Prostate gland (tissue), 2 donors: ENCODE measurements around the gene PFAS. TPM values are rescaled to one million over a fixed set of nuclear protein-coding genes. Genes with fewer than 3 reads are reported as not detected.

Experiments used
- DNase-seq: peaks from one replicate; pipeline ENCODE4 v3.0.0-alpha.2; 2019; ENCODE audit warnings: low spot score
- H3K27ac ChIP-seq, 2 donors: fragments of 200-600 bp; sonication (generic); 2 replicates each; pipeline ENCODE4 v1.5.1; 2017 to 2019
- H3K27me3 ChIP-seq: fragments of 200-600 bp; sonication (generic); replicated peaks from 2 replicates; pipeline ENCODE4 v1.5.1; 2019; ENCODE audit not compliant: insufficient read depth
- H3K36me3 ChIP-seq, 2 donors: fragments of 200-600 bp; sonication (generic); 1 replicate in 1 of 2; 2 replicates in 1 of 2; pipeline versions ENCODE4 v1.5.1 to v1.8.1; 2017 to 2019
- H3K4me1 ChIP-seq: fragments of 200-600 bp; sonication (generic); replicated peaks from 2 replicates; pipeline ENCODE4 v1.5.1; 2019
- H3K4me3 ChIP-seq, 2 donors: fragments of 200-600 bp; sonication (generic); 2 replicates each; pipeline ENCODE4 v1.5.1; 2017 to 2019
- H3K9me3 ChIP-seq: fragments of 200-600 bp; sonication (generic); 2 replicates; pipeline ENCODE4 v1.5.1; 2017
- POLR2A ChIP-seq: fragments of 450-650 bp; IDR thresholded peaks from one replicate; pipeline ENCODE4 v1.6.1; 2016; ENCODE audit warnings: antibody characterized with exemption, mild to moderate bottlenecking
- POLR2AphosphoS5 ChIP-seq: sonication (generic); formaldehyde crosslinking; IDR thresholded peaks from one replicate; pipeline ENCODE4 v1.6.1; 2017; ENCODE audit warnings: antibody characterized with exemption
- WGBS: methylation state at CpG from one replicate; pipeline ENCODE4 v1.1.5; 2018; 5-methylcytosine and 5-hydroxymethylcytosine counted together
- intact Hi-C: fragments of 100-400 bp; cut with DNase I; formaldehyde crosslinking; loops from one replicate; pipeline ENCODE4 v1.14.2; 2022
- total RNA-seq, 2 donors: library from RNA; depleted of rRNA; stranded (reverse); fragments of >200 nt; gene quantifications; one replicate each; pipeline ENCODE4 v1.1.0, GENCODE V29; 2016
- TF ChIP-seq, protein P1 (sequence below), 4 experiments: fragments of 200-600 bp in 2 of 4; fragments of 450-650 bp in 2 of 4; sonication (generic) in 2 of 4; IDR thresholded peaks; 1 replicate in 3 of 4; 2 replicates in 1 of 4; pipeline ENCODE4 v1.5.1; 2016 to 2019; ENCODE audit warnings: antibody characterized with exemption in 4 of 4, mild to moderate bottlenecking in 2 of 4, moderate library complexity in 2 of 4

Gene PFAS
- total RNA-seq, 2 donors from 2014 or later: 17.0 to 29.0 TPM

DNA sequence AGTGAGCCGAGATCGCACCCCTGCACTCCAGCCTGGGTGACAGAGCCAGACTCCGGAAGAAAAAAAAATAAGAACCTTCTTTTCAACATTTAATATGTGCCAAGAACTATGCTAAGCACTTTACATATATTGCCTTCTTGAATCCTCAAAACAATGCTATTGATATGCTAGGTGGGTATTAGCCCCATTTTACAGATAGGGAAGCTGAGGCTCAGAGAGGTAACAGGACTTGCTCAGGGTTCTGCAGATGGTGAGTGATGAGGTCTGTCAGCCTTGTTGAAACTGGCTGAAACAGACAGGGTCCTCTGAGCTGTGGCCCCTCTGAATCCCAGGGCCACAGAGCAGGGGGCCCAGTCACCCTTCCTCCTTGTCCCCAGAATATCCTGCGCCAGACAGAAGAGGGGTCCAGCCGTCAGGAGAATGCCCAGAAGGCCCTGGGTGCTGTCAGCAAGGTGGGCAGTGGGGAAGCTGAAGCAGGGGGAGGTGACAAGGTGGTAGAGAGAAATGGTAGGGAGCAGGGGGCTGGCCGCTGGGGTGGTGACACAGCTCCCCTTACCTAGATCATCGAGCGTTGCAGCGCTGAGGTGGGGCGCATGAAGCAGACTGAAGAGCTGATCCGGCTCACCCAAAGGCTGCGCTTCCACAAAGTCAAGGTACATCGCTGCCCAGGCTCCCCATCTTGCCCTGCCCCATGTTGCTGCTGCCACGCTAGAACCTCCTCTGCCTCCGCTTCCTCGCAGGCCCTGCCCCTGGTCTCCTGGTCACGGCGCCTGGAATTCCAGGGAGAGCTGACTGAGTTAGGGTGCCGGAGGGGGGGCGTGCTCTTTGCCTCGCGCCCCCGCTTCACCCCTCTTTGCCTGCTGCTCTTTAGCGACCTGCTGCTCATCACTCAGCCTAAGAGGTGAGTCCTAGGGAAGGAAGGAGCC, 69.2 kb downstream of the PFAS start:
- H3K27ac ChIP-seq: no peak overlapping the region
- H3K4me3 ChIP-seq: no peak overlapping the region
- no peak for DNase-seq
- no peak for TF ChIP-seq POLR2A
- TF ChIP-seq, protein P1, sequence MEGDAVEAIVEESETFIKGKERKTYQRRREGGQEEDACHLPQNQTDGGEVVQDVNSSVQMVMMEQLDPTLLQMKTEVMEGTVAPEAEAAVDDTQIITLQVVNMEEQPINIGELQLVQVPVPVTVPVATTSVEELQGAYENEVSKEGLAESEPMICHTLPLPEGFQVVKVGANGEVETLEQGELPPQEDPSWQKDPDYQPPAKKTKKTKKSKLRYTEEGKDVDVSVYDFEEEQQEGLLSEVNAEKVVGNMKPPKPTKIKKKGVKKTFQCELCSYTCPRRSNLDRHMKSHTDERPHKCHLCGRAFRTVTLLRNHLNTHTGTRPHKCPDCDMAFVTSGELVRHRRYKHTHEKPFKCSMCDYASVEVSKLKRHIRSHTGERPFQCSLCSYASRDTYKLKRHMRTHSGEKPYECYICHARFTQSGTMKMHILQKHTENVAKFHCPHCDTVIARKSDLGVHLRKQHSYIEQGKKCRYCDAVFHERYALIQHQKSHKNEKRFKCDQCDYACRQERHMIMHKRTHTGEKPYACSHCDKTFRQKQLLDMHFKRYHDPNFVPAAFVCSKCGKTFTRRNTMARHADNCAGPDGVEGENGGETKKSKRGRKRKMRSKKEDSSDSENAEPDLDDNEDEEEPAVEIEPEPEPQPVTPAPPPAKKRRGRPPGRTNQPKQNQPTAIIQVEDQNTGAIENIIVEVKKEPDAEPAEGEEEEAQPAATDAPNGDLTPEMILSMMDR (IDR thresholded peaks at IDR 0.05): no peak
- no peak for TF ChIP-seq POLR2AphosphoS5
- H3K4me1 ChIP-seq: no peaks in the 10 kb centered on the region
- WGBS: 81% methylated on average over 22 of the region's 24 CpGs
- intact Hi-C loops: no loop called here
- no peaks in the 10 kb centered on the region for H3K9me3 ChIP-seq
- H3K27me3 ChIP-seq: no peaks in the 10 kb centered on the region
- no peaks in the 10 kb centered on the region for H3K36me3 ChIP-seq

Other genes starting within 250 kb of the PFAS start
- 1 to 10 TPM in 1 of 2 donors, not detected in 1; 1.8 TPM for gene GUCY2D, start 246.7 kb upstream of the PFAS start, total RNA-seq
- 100 to 1,000 TPM in 1 of 2 donors, 10 to 100 TPM in 1; 52.1 to 108 TPM for gene ALOX15B, start 210.2 kb upstream of the PFAS start, total RNA-seq
- under 1 TPM; 0.18 to 0.40 TPM for gene ALOX12B, start 161.6 kb upstream of the PFAS start, total RNA-seq
- 1 to 10 TPM in 1 of 2 donors, not detected in 1; 2.4 TPM for gene ALOXE3, start 130.8 kb upstream of the PFAS start, total RNA-seq
- gene HES7, start 125.2 kb upstream of the PFAS start, total RNA-seq: under 1 TPM in 1 of 2 donors, not detected in 1; 0.34 TPM
- gene PER1, start 96.9 kb upstream of the PFAS start, total RNA-seq: 100 to 1,000 TPM; 119 to 142 TPM
- gene VAMP2, start 86.3 kb upstream of the PFAS start, total RNA-seq: 10 to 100 TPM; 34.2 to 65.2 TPM
- 10 to 100 TPM in 1 of 2 donors, 1 to 10 TPM in 1; 8.6 to 13.9 TPM for gene TMEM107, start 72.9 kb upstream of the PFAS start, total RNA-seq
- gene BORCS6, start 59.1 kb upstream of the PFAS start, total RNA-seq: 10 to 100 TPM in 1 of 2 donors, 1 to 10 TPM in 1; 9.6 to 19.1 TPM
- gene AURKB, start 38.7 kb upstream of the PFAS start, total RNA-seq: 1 to 10 TPM; 2.1 to 6.6 TPM
- 10 to 100 TPM; 20.1 to 31.7 TPM for gene CTC1, start 1.2 kb upstream of the PFAS start, total RNA-seq
- 10 to 100 TPM; 29.5 to 30.1 TPM for gene RANGRF, start 39.4 kb downstream of the PFAS start, total RNA-seq
- gene SLC25A35, start 46.1 kb downstream of the PFAS start, total RNA-seq: 1 to 10 TPM; 4.5 to 5.2 TPM
- gene ARHGEF15, start 61.0 kb downstream of the PFAS start, total RNA-seq: 1 to 10 TPM; 2.6 to 4.4 TPM
- not detected for gene ODF4, start 90.6 kb downstream of the PFAS start, total RNA-seq
- 1,000 to 10,000 TPM; 1,762 to 3,819 TPM for gene RPL26, start 133.9 kb downstream of the PFAS start, total RNA-seq
- gene RNF222, start 148.5 kb downstream of the PFAS start, total RNA-seq: not detected
- 10 to 100 TPM; 32.5 to 62.2 TPM for gene NDEL1, start 186.6 kb downstream of the PFAS start, total RNA-seq